HCT116 (cell line): ENCODE measurements around the gene PTTG1IP.

Experiments
- CEBPB ChIP-seq: IDR thresholded peaks from 2 replicates; pipeline ENCODE4 v1.6.1; 2012; ENCODE audit warnings: low read depth
- CTCF ChIP-seq, 3 experiments: fragments of 200-600 bp in 1 of 3; sonication (generic) in 1 of 3; IDR thresholded peaks in 2 of 3; conservative IDR thresholded peaks in 1 of 3; 2 replicates each; pipeline ENCODE4 v1.5.1; 2012 to 2017; ENCODE audit warnings: low read depth in 2 of 3, low read length in 2 of 3, antibody characterized with exemption in 1 of 3, borderline replicate concordance in 1 of 3, control low read depth in 1 of 3, mild to moderate bottlenecking in 1 of 3, mixed read lengths in 1 of 3, mixed run types in 1 of 3, moderate library complexity in 1 of 3; ENCODE audit not compliant: insufficient read depth in 1 of 3
- POLR2A ChIP-seq: IDR thresholded peaks from 2 replicates; pipeline ENCODE4 v1.7.0; 2011; ENCODE audit warnings: borderline replicate concordance; ENCODE audit not compliant: insufficient read depth, insufficient read length; ENCODE audit errors: extremely low read depth
- RAD21 ChIP-seq: IDR thresholded peaks from 2 replicates; pipeline ENCODE4 v1.6.1; 2012; ENCODE audit warnings: low read depth, mild to moderate bottlenecking
- TCF7L2 ChIP-seq: IDR thresholded peaks from 2 replicates; pipeline ENCODE4 v1.7.0; 2011; ENCODE audit warnings: borderline replicate concordance, inconsistent platforms; ENCODE audit not compliant: insufficient read depth, insufficient read length; ENCODE audit errors: extremely low read depth

- TF ChIP-seq CEBPB = no peak
- TF ChIP-seq CTCF (IDR thresholded peaks at IDR 0.05 in 2 of 3, conservative IDR thresholded peaks at IDR 0.05 in 1 of 3; ENCODE audit: borderline replicate concordance in 1 of 3, insufficient read depth in 1 of 3, low read depth in 2 of 3, low read length in 2 of 3) = no peak
- TF ChIP-seq RAD21 = no peak
- TF ChIP-seq POLR2A = peak; percentile 44
- no peak for TF ChIP-seq TCF7L2
Measured at GRCh38 chr21:44801468-44802395, 71.8 kb downstream of the PTTG1IP start, which contains the start of gene UBE2G2.
